ENCODE measurements around the gene NCOA3. TPM values are rescaled to one million over a fixed set of nuclear protein-coding genes. Genes with fewer than 3 reads are reported as not detected.

Gene NCOA3
- total RNA-seq, 1 experiment from 2014 or later = 31.1 TPM

DNA sequence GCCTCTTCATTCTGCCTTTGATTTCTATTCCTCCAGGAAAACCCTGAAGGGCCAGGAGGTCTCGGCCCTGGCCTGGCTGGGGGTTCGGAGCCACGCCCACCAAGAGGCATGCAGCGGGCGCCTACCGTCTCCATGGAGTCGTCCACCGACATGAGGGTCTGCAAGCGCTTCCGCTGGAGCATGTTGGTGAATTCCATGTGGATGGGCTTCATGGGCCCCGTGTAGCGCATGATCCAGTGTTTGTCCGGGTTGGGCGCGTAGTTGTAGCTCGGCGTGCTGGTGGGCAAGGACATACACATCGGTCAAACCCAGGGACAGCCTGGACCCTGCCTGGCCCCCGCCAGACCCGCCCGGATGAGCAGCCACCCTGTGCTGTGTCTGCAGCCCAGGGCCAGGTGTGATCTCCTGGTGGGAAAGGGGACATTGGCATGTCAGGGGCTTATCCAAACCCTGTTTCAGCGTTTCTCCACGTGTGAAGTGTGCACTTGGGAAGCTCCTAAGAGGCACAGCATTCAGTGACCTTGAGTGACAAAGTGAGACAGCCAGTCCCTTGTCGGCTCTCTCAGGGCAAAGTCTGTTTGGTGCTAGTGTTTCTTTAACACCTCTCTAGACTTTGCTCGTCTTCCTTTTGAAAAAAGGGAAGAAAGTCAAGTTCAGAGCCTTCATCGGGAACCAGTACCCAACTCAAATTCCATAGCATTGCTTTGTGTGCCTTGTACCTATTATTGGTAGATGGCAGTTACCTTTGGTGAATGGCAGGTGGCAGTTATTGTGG lies 182.8 kb downstream of the NCOA3 start:
- intact Hi-C loops (cut with micrococcal nuclease) = no loop called here
- Histone ChIP-seq H3K9me3 (ENCODE audit: low read length) (no peaks in the 10 kb centered on the region), H3K9me2 (replicated peaks; ENCODE audit: low read length) (no peaks in the 10 kb centered on the region), H3K27me3 (ENCODE audit: low read length) (no peaks in the 10 kb centered on the region), H3K36me3 (ENCODE audit: low read depth, low read length) (peaks cover 63% of the 10 kb centered on the region), H3K27ac (ENCODE audit: low read length) (no peak overlapping the region), H3K4me1 (ENCODE audit: insufficient read depth, low read length) (no peaks in the 10 kb centered on the region), H4K20me1 (ENCODE audit: low read length) (no peaks in the 10 kb centered on the region), H2AFZ (ENCODE audit: low read length) (no peak overlapping the region), H3F3A (ENCODE audit: low read length, unreplicated experiment) (no peaks in the 10 kb centered on the region), H3K79me2 (ENCODE audit: low read length) (no peaks in the 10 kb centered on the region), H3K9ac (ENCODE audit: low read length) (no peak overlapping the region), H3K4me2 (ENCODE audit: low read length) (no peak overlapping the region), H3K4me3 (ENCODE audit: low read length) (no peak overlapping the region)
- DNase-seq (no peak), ATAC-seq (no peak)
- ChIA-PET POLR2A (ENCODE audit: unreplicated experiment) (no interaction called here), CTCF (no interaction called here)
- BruUV-seq (replicated peaks) = no TSS peak
- TF ChIP-seq, protein P1, sequence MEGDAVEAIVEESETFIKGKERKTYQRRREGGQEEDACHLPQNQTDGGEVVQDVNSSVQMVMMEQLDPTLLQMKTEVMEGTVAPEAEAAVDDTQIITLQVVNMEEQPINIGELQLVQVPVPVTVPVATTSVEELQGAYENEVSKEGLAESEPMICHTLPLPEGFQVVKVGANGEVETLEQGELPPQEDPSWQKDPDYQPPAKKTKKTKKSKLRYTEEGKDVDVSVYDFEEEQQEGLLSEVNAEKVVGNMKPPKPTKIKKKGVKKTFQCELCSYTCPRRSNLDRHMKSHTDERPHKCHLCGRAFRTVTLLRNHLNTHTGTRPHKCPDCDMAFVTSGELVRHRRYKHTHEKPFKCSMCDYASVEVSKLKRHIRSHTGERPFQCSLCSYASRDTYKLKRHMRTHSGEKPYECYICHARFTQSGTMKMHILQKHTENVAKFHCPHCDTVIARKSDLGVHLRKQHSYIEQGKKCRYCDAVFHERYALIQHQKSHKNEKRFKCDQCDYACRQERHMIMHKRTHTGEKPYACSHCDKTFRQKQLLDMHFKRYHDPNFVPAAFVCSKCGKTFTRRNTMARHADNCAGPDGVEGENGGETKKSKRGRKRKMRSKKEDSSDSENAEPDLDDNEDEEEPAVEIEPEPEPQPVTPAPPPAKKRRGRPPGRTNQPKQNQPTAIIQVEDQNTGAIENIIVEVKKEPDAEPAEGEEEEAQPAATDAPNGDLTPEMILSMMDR (conservative IDR thresholded peaks at IDR 0.05; ENCODE audit: low read depth, low read length) = no peak
- TF ChIP-seq EZH2phosphoT487 (IDR thresholded peaks at IDR 0.05; ENCODE audit: borderline replicate concordance, low read length) = no peak

DNA sequence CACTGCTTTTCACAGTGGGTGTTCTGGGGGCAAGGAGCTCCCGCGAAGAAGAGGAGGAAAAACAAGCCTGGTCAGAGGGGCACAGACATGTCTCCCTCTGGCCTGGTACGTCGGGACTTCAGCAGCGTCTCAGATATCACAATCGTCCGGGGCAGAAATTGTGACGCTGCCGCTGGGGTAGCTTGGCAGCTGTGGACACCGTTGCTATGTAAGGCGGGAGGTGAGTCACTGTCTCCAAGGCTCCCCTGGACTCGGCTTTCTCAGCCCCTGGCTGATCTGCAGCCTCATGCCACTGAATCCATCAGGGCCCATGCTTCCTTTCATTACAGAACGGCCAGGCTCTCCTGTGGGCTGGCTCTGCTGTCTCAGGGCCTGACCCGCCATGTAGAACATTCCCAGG lies 184.9 kb downstream of the NCOA3 start:
- ChIA-PET CTCF (no interaction called here), POLR2A (ENCODE audit: unreplicated experiment) (no interaction called here)
- ATAC-seq = no peak
- DNase-seq = no peak
- Histone ChIP-seq H3K9ac (ENCODE audit: low read length) (no peak overlapping the region), H3K9me2 (replicated peaks; ENCODE audit: low read length) (no peaks in the 10 kb centered on the region), H3K4me2 (ENCODE audit: low read length) (no peak overlapping the region), H4K20me1 (ENCODE audit: low read length) (no peaks in the 10 kb centered on the region), H3K27ac (ENCODE audit: low read length) (no peak overlapping the region), H3K4me3 (ENCODE audit: low read length) (no peak overlapping the region), H3K27me3 (ENCODE audit: low read length) (no peaks in the 10 kb centered on the region), H2AFZ (ENCODE audit: low read length) (no peak overlapping the region), H3K79me2 (ENCODE audit: low read length) (no peaks in the 10 kb centered on the region), H3K4me1 (ENCODE audit: insufficient read depth, low read length) (no peaks in the 10 kb centered on the region), H3F3A (ENCODE audit: low read length, unreplicated experiment) (no peaks in the 10 kb centered on the region), H3K9me3 (ENCODE audit: low read length) (peaks cover 7% of the 10 kb centered on the region), H3K36me3 (ENCODE audit: low read depth, low read length) (peaks cover 69% of the 10 kb centered on the region)
- TF ChIP-seq EZH2phosphoT487 (IDR thresholded peaks at IDR 0.05; ENCODE audit: borderline replicate concordance, low read length) (no peak), EZH2 (IDR thresholded peaks at IDR 0.05; ENCODE audit: low read length, unreplicated experiment) (no peak)
- TF ChIP-seq, protein P1 (conservative IDR thresholded peaks at IDR 0.05; ENCODE audit: low read depth, low read length) = no peak
- intact Hi-C loops (cut with micrococcal nuclease) = no loop called here
- no TSS peak for BruUV-seq (replicated peaks)
